Daoy (cell line): ENCODE results near the gene UTS2B. TPM values are rescaled to one million over a fixed set of nuclear protein-coding genes. Genes with fewer than 3 reads are reported as not detected.

ENCODE experiments used
- DNase-seq: peaks from one replicate; pipeline ENCODE4 v3.0.0-alpha.2; 2015; ENCODE audit warnings: low read depth
- total RNA-seq: library from RNA; depleted of rRNA; stranded (reverse); fragments of >200 nt; shearing (Covaris generic); gene quantifications from 2 replicates; pipeline ENCODE4 v1.2.3, GENCODE V29; 2014; rRNA removed

The UTS2B gene
- not detected in 2 replicates for total RNA-seq

GRCh38 chr3:191329654-191330529 is at the start of gene UTS2B:
TSS of gene UTS2B (minus strand) at chr3:191330526. CDS start at chr3:191282189, 48,337 bp downstream.
- DNase-seq = peak; percentile 72

- no peak for DNase-seq
These were observed 49.7 kb upstream of the UTS2B start for GRCh38 chr3:191380001-191380400.

GRCh38 chr3:191379446-191379845 is 49.1 kb upstream of the UTS2B start:
- DNase-seq = no peak

GRCh38 chr3:191378142-191378812 is 48.0 kb upstream of the UTS2B start:
- no peak for DNase-seq

GRCh38 chr3:191376516-191377141 is 46.3 kb upstream of the UTS2B start:
- peak; percentile 58 for DNase-seq

GRCh38 chr3:191373327-191373726 is 43.0 kb upstream of the UTS2B start:
- no peak for DNase-seq

- DNase-seq = no peak
These were observed 41.8 kb upstream of the UTS2B start for GRCh38 chr3:191372122-191372521.

GRCh38 chr3:191369616-191370010 is 39.3 kb upstream of the UTS2B start:
- no peak for DNase-seq

GRCh38 chr3:191368755-191369615 is 38.7 kb upstream of the UTS2B start:
- no peak for DNase-seq

- peak; percentile 32 for DNase-seq
These were observed 36.3 kb upstream of the UTS2B start for GRCh38 chr3:191366675-191367074.

- DNase-seq = no peak
These were observed 32.9 kb upstream of the UTS2B start for GRCh38 chr3:191363221-191363620.

GRCh38 chr3:191362524-191363090 is 32.3 kb upstream of the UTS2B start:
- no peak for DNase-seq

- no peak for DNase-seq
These were observed 31.7 kb upstream of the UTS2B start for GRCh38 chr3:191362037-191362436.

- DNase-seq = no peak
These were observed 31.1 kb upstream of the UTS2B start for GRCh38 chr3:191361456-191361855.

GRCh38 chr3:191360620-191361019 is 30.3 kb upstream of the UTS2B start:
- no peak for DNase-seq

- DNase-seq = no peak
These were observed 28.6 kb upstream of the UTS2B start for GRCh38 chr3:191358929-191359328.

GRCh38 chr3:191357909-191358308 is 27.6 kb upstream of the UTS2B start:
- no peak for DNase-seq

- peak; percentile 70 for DNase-seq
These were observed 26.5 kb upstream of the UTS2B start for GRCh38 chr3:191356631-191357439.

- no peak for DNase-seq
These were observed 25.1 kb upstream of the UTS2B start for GRCh38 chr3:191355406-191355805.

- no peak for DNase-seq
These were observed 22.9 kb upstream of the UTS2B start for GRCh38 chr3:191353022-191353777.
